Measurements from ENCODE around the gene CCDC85C. TPM values are rescaled to one million over a fixed set of nuclear protein-coding genes. Genes with fewer than 3 reads are reported as not detected.

CCDC85C gene
- total RNA-seq, 1 experiment from 2014 or later: 42.3 TPM

GRCh38 chr14:99539491-99539890 lies 64.5 kb downstream of the CCDC85C start:
- H3K4me2 ChIP-seq (ENCODE audit: low read length): no peak overlapping the region
- no peaks in the 10 kb centered on the region for H3K9me2 ChIP-seq (ENCODE audit: insufficient read depth)
- no peak overlapping the region for H3K9ac ChIP-seq (ENCODE audit: low read length)
- no peak overlapping the region for H3K4me3 ChIP-seq (replicated peaks in 1 of 2; ENCODE audit: low read depth in 1 of 2, low read length in 2 of 2)
- CTCF ChIA-PET: no interaction called here
- no peak overlapping the region for H2AFZ ChIP-seq (ENCODE audit: low read depth, low read length, poor library complexity, severe bottlenecking)
- no peaks in the 10 kb centered on the region for H3K36me3 ChIP-seq (ENCODE audit: control insufficient read depth in 1 of 2, insufficient read depth in 2 of 2, low read length in 2 of 2)
- H3K79me2 ChIP-seq (ENCODE audit: insufficient read depth, low read length): peaks cover 43% of the 10 kb centered on the region
- H3K27ac ChIP-seq (ENCODE audit: low read depth, low read length): no peak overlapping the region
- no peak for ATAC-seq
- intact Hi-C loops (cut with micrococcal nuclease): no loop called here
- no peaks in the 10 kb centered on the region for H3K9me3 ChIP-seq (ENCODE audit: control insufficient read depth in 1 of 2, insufficient read depth in 1 of 2, low read depth in 1 of 2, low read length in 2 of 2)
- POLR2A ChIA-PET: no interaction called here
- no peak for DNase-seq (ENCODE audit: low read depth, low spot score)
- H3K4me1 ChIP-seq (ENCODE audit: control insufficient read depth in 1 of 2, insufficient read depth in 2 of 2, low read length in 2 of 2): peaks cover 18 to 35% of the 10 kb centered on the region in 2 experiments
- no TSS peak for BruUV-seq (replicated peaks)
- no peaks in the 10 kb centered on the region for H3K27me3 ChIP-seq (ENCODE audit: insufficient read depth, low read length)
- H4K20me1 ChIP-seq (ENCODE audit: insufficient read depth): no peaks in the 10 kb centered on the region
- RAD21 ChIA-PET (ENCODE audit: low non-redundant PET in 1 of 2, low total read pairs in 2 of 2, uncharacterized antibody in 2 of 2, unreplicated experiment in 2 of 2): no interaction called here
- no peak for TF ChIP-seq REST (IDR thresholded peaks at IDR 0.05; ENCODE audit: low read depth)
- no peak for TF ChIP-seq POLR2A (IDR thresholded peaks at IDR 0.05; ENCODE audit: borderline replicate concordance, extremely low read depth, insufficient read depth, insufficient read length)
- TF ChIP-seq ATF3 (IDR thresholded peaks at IDR 0.05): no peak
- no peak for TF ChIP-seq EGR1 (IDR thresholded peaks at IDR 0.05; ENCODE audit: low read depth)
- no peak for TF ChIP-seq SP1 (IDR thresholded peaks at IDR 0.05; ENCODE audit: low read depth)
- no peak for TF ChIP-seq POLR2AphosphoS5 (IDR thresholded peaks at IDR 0.05; ENCODE audit: low read depth, low read length)
- TF ChIP-seq RAD21 (IDR thresholded peaks at IDR 0.05; ENCODE audit: low read depth): no peak
- TF ChIP-seq EZH2 (IDR thresholded peaks at IDR 0.05): no peak
- no peak for TF ChIP-seq YY1 (IDR thresholded peaks at IDR 0.05; ENCODE audit: extremely low read depth, insufficient replicate concordance, low read depth, low read length)

All from HCT116 (cell line).